ENCODE results near the gene ANKAR.
"Not testable (repeated sequence)": the region's sequence is repeated elsewhere in the genome, so short reads cannot be mapped to it uniquely, and the experiment has no call there.

ANKAR gene

DNA sequence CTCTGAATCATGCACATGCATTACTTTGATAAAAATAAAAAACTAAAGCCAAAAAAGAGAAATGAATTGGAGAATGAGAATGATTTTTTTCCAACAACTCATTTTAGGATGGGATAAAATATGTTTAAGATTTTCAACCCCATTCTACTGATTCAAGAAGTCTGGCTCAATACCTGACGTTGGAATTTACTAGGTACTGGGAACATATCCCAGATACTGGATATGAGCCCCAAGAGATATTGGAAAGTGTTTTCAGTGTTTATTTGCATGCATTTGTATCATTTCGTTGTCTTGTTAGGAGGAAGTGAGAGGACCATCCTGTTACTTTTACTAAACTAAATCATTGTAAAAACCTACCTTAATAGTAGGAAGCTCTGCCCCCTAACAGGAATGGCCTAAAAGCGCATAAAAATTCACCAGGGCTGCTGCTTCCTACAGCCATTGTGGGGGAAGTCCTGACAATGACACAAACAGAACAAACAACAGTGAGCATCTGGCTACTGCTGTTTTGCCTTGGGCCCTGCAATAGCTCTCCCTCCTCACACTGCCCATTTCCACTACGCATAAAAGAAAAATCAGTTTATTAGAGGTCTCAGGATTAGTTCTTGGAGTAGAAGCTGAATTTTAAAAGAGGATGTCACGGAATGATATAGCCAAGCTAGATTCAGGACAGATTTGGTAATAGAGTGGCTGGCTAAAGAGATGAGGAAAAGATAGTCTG lies 35.2 kb downstream of the ANKAR start:
- no peak for DNase-seq

DNA sequence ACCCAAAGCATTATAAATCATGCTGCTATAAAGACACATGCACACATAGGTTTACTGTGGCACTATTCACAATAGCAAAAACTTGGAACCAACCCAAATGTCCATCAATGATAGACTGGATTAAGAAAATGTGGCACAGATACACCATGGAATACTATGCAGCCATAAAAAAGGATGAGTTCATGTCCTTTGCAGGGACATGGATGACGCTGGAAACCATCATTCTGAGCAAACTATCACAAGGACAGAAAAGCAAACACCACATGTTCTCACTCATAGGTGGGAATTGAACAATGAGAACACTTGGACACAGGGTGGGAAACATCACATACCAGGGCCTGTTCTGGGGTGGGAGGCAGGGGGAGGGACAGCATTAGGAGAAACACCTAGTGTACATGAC lies 43.1 kb downstream of the ANKAR start:
- DNase-seq: not testable (repeated sequence)

- DNase-seq: no peak
Observed at GRCh38 chr2:189719571-189719970, 45.1 kb downstream of the ANKAR start.

DNA sequence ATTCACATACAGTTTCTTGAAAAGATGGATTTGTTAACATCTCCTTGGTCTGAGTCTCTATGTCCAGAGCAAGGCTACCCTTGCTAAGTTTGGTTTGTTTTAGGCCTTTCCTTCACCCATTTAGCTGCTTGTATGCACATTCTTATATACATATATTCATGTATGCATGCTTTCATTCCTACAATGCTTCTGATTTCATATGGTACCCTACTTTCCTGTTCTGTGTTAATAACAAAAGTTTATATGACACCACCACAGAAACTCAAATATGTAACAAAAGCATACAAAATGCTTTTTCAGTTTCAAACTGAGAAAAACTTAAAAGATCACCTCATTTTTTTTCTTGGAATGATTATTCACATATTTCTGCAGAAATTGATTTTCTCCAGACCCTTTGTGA lies 48.7 kb downstream of the ANKAR start:
- no peak for DNase-seq

Data from nucleus accumbens (tissue), 56 donors.